GM12891 (cell line): Measurements from ENCODE around the gene TRERF1.

Experiments
- POLR2A ChIP-seq: IDR thresholded peaks from 2 replicates; pipeline ENCODE4 v1.6.1; 2011; ENCODE audit warnings: low read depth, low read length, control low read depth
- POLR2AphosphoS5 ChIP-seq: IDR thresholded peaks from 2 replicates; pipeline ENCODE4 v1.6.1; 2011; ENCODE audit warnings: low read depth, low read length, control low read depth
- TAF1 ChIP-seq: IDR thresholded peaks from 2 replicates; pipeline ENCODE4 v1.6.1; 2011; ENCODE audit warnings: low read depth, low read length, control low read depth

GRCh38 chr6:42274898-42275297 lies 176.8 kb downstream of the TRERF1 start:
- no peak for TF ChIP-seq POLR2AphosphoS5
- TF ChIP-seq POLR2A: no peak
- no peak for TF ChIP-seq TAF1
